RWPE1 (cell line): ENCODE results near the gene PEAK1.

Experiments used
- CTCF ChIA-PET: fragments of 350-600 bp; sonication (Branson Sonifier 250); formaldehyde crosslinking; extraction: SDS; loops from one replicate; lab custom pipeline; 2021; lab: Yijun Ruan, JAX
- POLR2A ChIA-PET: fragments of 400-600 bp; formaldehyde crosslinking; extraction: SDS; loops from one replicate; lab custom pipeline; 2020; ENCODE audit warnings: antibody characterized with exemption; ENCODE audit not compliant: low non-redundant PET; lab: Yijun Ruan, JAX
- DNase-seq: peaks from one replicate; pipeline ENCODE4 v3.0.0; 2012; ENCODE audit warnings: low spot score
- H3K27ac ChIP-seq: fragments of 450-650 bp; 2 replicates; pipeline ENCODE4 v1.5.1; 2017
- TF ChIP-seq, protein P1 (sequence below): fragments of 450-650 bp; conservative IDR thresholded peaks from 2 replicates; pipeline ENCODE4 v1.5.1; 2017; ENCODE audit warnings: low read depth, mild to moderate bottlenecking

PEAK1 gene

DNA sequence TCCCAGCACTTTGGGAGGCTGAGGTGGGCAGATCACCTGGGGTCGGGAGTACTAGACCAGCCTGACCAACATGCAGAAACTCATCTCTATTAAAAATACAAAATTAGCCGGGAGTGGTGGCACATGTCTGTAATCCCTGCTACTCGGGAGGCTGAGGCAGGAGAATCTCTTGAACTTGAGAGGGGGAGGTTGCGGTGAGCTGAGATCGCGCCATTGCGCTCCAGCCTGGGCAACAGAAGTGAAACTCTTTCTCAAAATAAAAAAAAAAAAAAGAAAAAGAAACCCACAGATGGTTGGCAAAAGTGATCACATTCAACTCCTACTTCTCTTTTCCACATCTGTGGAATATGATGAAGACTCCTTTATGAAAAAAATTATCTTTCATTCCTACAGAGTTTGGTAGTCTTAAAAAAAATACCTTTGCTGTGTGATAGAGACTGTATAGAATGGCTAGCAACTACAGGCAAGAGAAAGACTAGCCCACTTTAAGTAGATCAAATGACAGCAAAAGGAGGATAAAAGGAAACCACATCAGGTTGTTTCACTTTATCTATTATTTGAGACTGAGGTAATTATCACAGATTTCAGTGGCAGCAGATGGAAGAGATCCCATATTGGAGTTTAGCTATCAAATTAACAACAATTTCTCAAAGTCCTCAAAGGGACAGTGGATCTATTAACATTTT lies 176.0 kb downstream of the PEAK1 start:
- POLR2A ChIA-PET = no interaction called here
- no peak overlapping the region for H3K27ac ChIP-seq
- TF ChIP-seq, protein P1, sequence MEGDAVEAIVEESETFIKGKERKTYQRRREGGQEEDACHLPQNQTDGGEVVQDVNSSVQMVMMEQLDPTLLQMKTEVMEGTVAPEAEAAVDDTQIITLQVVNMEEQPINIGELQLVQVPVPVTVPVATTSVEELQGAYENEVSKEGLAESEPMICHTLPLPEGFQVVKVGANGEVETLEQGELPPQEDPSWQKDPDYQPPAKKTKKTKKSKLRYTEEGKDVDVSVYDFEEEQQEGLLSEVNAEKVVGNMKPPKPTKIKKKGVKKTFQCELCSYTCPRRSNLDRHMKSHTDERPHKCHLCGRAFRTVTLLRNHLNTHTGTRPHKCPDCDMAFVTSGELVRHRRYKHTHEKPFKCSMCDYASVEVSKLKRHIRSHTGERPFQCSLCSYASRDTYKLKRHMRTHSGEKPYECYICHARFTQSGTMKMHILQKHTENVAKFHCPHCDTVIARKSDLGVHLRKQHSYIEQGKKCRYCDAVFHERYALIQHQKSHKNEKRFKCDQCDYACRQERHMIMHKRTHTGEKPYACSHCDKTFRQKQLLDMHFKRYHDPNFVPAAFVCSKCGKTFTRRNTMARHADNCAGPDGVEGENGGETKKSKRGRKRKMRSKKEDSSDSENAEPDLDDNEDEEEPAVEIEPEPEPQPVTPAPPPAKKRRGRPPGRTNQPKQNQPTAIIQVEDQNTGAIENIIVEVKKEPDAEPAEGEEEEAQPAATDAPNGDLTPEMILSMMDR = no peak
- no peak for DNase-seq
- CTCF ChIA-PET = interaction anchor here (0.6 to 0.7 kb wide), 2 partner anchors 32 to 203 kb away, joined by 3 to 5 read pairs; no protein-coding TSS in a partner anchor

DNA sequence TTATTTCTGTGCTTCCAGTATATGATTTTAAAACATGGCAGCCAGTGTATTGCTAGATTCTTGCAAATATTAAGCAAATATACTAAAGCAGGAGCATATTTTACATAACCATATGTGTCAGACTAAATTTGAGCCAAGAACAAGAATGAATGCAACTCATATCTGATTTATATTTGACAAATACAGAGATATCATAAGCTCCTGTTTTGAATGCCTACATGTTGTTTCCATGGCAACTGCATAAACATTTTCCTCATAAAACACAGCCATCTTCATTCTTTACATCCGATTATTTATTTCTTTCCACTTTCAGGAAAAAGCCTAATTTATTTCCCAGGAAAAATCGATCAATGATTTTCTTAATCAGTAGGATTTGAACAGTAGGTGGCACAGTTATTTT lies 176.8 kb downstream of the PEAK1 start:
- TF ChIP-seq, protein P1 = no peak
- DNase-seq = peak; percentile 4
- CTCF ChIA-PET = interaction anchor here (0.7 kb wide), 1 partner anchor 31 kb away, joined by 3 read pairs; no protein-coding TSS in a partner anchor
- H3K27ac ChIP-seq = no peak overlapping the region
- POLR2A ChIA-PET = no interaction called here

DNA sequence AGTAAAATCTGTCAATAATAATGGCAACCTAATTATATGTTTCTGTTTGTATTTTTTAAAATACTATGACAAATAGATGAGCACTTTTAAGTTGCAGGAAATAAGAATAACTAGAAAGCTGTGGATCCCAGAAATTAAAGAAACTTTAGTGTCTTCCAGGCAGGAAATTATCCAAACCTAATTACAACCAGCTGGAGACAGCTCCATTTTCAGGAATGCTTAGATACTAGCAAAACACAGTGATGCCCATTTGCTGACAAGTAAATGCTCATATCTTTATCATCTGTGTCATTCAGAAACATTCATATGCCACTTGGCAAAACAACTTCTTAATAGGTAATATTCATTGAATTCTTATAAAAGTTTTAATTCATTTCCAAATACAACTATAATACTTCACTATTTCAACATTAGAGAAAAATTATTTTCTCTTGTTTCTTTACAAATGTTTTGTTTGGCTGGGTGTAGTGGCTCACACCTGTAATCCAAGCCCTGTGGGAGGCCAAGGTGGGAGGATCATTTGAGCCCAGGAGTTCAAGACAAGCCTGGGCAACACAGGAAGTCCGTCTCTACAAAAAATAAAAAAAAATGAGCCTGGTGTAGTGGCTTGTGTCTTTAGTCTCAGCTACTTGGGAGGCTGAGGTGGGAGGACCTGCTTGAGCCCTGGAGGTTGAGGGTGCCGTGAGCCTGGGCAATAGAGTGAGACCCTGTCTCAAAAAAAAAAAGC lies 179.9 kb downstream of the PEAK1 start:
- DNase-seq = no peak
- POLR2A ChIA-PET = no interaction called here
- TF ChIP-seq, protein P1 = no peak
- CTCF ChIA-PET = no interaction called here
- H3K27ac ChIP-seq = no peak overlapping the region

DNA sequence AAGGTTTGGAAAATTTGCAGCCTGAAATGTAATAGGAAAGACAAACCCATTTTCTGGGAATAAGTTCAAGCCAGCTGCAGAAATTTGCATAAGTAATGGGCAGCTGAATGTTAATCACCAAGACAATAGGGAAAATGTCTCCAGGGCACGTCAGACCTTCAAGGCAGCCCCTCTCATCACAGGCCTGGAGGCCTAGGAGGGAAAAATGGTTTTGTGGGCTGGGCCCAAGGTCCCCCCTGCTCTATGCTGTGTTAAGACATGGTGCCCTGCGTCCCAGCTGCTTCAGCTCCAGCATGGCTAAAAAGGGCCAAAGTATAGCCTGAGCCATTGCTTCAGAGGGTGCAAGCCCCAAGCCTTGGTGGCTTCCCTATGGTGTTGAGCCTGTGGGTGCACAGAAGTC lies 184.3 kb downstream of the PEAK1 start:
- ChIA-PET POLR2A (no interaction called here), CTCF (interaction anchor here (0.6 kb wide), 1 partner anchor 1831 kb away, joined by 4 read pairs; no protein-coding TSS in a partner anchor)
- H3K27ac ChIP-seq = no peak overlapping the region
- DNase-seq = no peak
- TF ChIP-seq, protein P1 = no peak

DNA sequence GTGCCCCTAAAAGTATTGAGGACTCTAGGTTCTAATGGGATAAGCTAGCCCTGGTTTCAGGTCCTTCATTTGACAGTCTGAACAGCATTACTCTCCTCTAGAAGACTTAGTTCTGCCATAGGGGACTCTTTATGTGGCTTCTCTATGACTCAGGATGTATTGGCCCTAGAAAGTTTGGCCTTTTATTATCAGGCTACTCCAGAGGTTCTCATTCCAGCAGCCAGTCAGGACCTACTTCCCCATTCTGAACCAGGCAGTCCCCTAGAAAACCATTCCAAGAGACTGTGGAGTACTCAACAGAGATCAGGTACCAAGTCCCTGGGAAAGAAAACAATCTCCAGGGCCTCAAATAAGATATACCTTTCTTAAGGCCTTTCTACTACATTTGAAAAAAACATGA lies 191.1 kb downstream of the PEAK1 start:
- no peak for DNase-seq
- ChIA-PET POLR2A (no interaction called here), CTCF (interaction anchor here (0.6 kb wide), 1 partner anchor 13 kb away, joined by 5 read pairs; no protein-coding TSS in a partner anchor)

DNA sequence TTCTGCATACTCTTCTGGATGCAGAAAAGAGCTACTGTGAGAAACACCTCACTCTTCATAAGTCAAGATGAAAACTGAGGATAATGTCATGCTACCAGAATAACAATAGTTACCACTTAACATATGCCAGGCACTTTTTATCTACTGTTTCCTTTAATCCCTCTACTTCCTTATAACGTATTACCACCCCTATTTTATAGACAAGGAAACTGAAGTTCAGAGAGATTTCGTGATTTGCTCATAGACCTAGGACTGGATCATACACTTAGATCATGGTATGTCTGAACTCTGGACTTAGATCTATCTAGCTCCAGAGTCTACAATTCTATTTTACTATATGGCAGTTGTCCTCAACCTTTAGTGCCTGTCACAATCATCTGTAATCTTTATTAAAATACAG lies 193.3 kb downstream of the PEAK1 start:
- TF ChIP-seq, protein P1 = no peak

More for the DNA sequence above, 191.1 kb downstream of the PEAK1 start:
- TF ChIP-seq, protein P1 = no peak
- no peak overlapping the region for H3K27ac ChIP-seq

More for the DNA sequence above, 193.3 kb downstream of the PEAK1 start:
- H3K27ac ChIP-seq = no peak overlapping the region
- POLR2A ChIA-PET = no interaction called here
- no peak for DNase-seq
- CTCF ChIA-PET = interaction anchor here (0.8 kb wide), 1 partner anchor 733 kb away, joined by 7 read pairs; no protein-coding TSS in a partner anchor
